Activated CD4-positive, alpha-beta memory T cell treated with anti-CD3 and anti-CD28 coated beads for 36 hours (primary cell): ENCODE data around the gene MAP1LC3B2. TPM values are rescaled to one million over a fixed set of nuclear protein-coding genes. Genes with fewer than 3 reads are reported as not detected.

ENCODE experiments used
- CTCF ChIA-PET: fragments of 350-600 bp; sonication (Branson Sonifier 250); formaldehyde crosslinking; loops from one replicate; lab custom pipeline; 2021; ENCODE audit warnings: antibody characterized with exemption, inconsistent platforms; lab: Charles Lee
- POLR2A ChIA-PET: fragments of 350-600 bp; sonication (Branson Sonifier 250); formaldehyde crosslinking; loops from one replicate; lab custom pipeline; 2021; ENCODE audit warnings: antibody characterized with exemption; lab: Charles Lee
- DNase-seq: peaks from one replicate; pipeline ENCODE4 v3.0.0-alpha.2; 2020
- H3K27ac Mint-ChIP-seq: one replicate; pipeline ENCODE4 v1.8.0; 2021; ENCODE audit warnings: mixed read lengths
- H3K27me3 Mint-ChIP-seq: one replicate; pipeline ENCODE4 v1.8.0; 2021; ENCODE audit warnings: mixed read lengths
- H3K36me3 Mint-ChIP-seq: one replicate; pipeline ENCODE4 v1.8.0; 2021; ENCODE audit warnings: mixed read lengths
- H3K4me1 Mint-ChIP-seq: one replicate; pipeline ENCODE4 v1.8.0; 2021; ENCODE audit warnings: low read depth, mixed read lengths
- H3K4me3 Mint-ChIP-seq: one replicate; pipeline ENCODE4 v1.8.0; 2021; ENCODE audit warnings: mild to moderate bottlenecking, mixed read lengths
- H3K9me3 Mint-ChIP-seq: one replicate; pipeline ENCODE4 v1.8.0; 2021; ENCODE audit warnings: mixed read lengths
- intact Hi-C: fragments of 100-400 bp; cut with micrococcal nuclease; formaldehyde crosslinking; loops from one replicate; pipeline ENCODE4 v1.15.1; 2023
- total RNA-seq, 2 experiments: library from RNA; stranded (reverse); gene quantifications; one replicate each; pipeline ENCODE4 v1.2.3, GENCODE V29; 2021

The MAP1LC3B2 gene
- total RNA-seq, 2 experiments from 2014 or later: 0.78 to 1.2 TPM

- ChIA-PET CTCF (interaction anchor here (1.0 to 1.8 kb wide), 2 partner anchors 21 to 134 kb away, joined by 3 to 4 read pairs; no protein-coding TSS in a partner anchor), POLR2A (interaction anchor here (2.0 kb wide), 1 partner anchor 21 kb away, joined by 10 read pairs; the partner anchor contains the start of gene MAP1LC3B2)
- intact Hi-C loops: loop anchor here (1.0 to 10.0 kb wide), 2 partner anchors 21 to 56 kb away; partner anchors contain the start of gene MAP1LC3B2
- Mint-ChIP-seq H3K27me3 (no peaks in the 10 kb centered on the region), H3K4me3 (no peak overlapping the region), H3K4me1 (peaks cover 23% of the 10 kb centered on the region), H3K36me3 (no peaks in the 10 kb centered on the region), H3K27ac (no peak overlapping the region), H3K9me3 (peaks cover 4% of the 10 kb centered on the region)
- no peak for DNase-seq
Observed at GRCh38 chr12:116538682-116539305, 20.4 kb upstream of the MAP1LC3B2 start.

- intact Hi-C loops: loop anchor here (10.0 kb wide), 1 partner anchor 55 kb away; no protein-coding TSS in a partner anchor
- Mint-ChIP-seq H3K27ac (no peak overlapping the region), H3K36me3 (no peaks in the 10 kb centered on the region), H3K9me3 (peaks cover 4% of the 10 kb centered on the region), H3K4me1 (peaks cover 22% of the 10 kb centered on the region), H3K27me3 (no peaks in the 10 kb centered on the region), H3K4me3 (no peak overlapping the region)
- ChIA-PET POLR2A (interaction anchor here (0.6 kb wide), 1 partner anchor 267 kb away, joined by 3 read pairs; no protein-coding TSS in a partner anchor), CTCF (interaction anchor here (0.6 to 1.8 kb wide), 3 partner anchors 20 to 412 kb away, joined by 3 to 4 read pairs (median 3); no protein-coding TSS in a partner anchor)
- no peak for DNase-seq
Observed at GRCh38 chr12:116539361-116539771, 19.8 kb upstream of the MAP1LC3B2 start.

GRCh38 chr12:116539905-116540482, 19.2 kb upstream of the MAP1LC3B2 start:
- H3K9me3 Mint-ChIP-seq: peaks cover 4% of the 10 kb centered on the region
- H3K4me1 Mint-ChIP-seq: peaks cover 19% of the 10 kb centered on the region
- POLR2A ChIA-PET: interaction anchor here (0.6 kb wide), 1 partner anchor 267 kb away, joined by 3 read pairs; no protein-coding TSS in a partner anchor
- no peaks in the 10 kb centered on the region for H3K36me3 Mint-ChIP-seq
- H3K27ac Mint-ChIP-seq: no peak overlapping the region
- no peak for DNase-seq
- no peak overlapping the region for H3K4me3 Mint-ChIP-seq
- CTCF ChIA-PET: interaction anchor here (0.6 to 1.0 kb wide), 2 partner anchors 20 to 412 kb away, joined by 3 read pairs; no protein-coding TSS in a partner anchor
- intact Hi-C loops: loop anchor here (10.0 kb wide), 1 partner anchor 55 kb away; no protein-coding TSS in a partner anchor
- no peaks in the 10 kb centered on the region for H3K27me3 Mint-ChIP-seq

GRCh38 chr12:116540622-116541152, 18.5 kb upstream of the MAP1LC3B2 start:
- no peak for DNase-seq
- ChIA-PET POLR2A (no interaction called here), CTCF (no interaction called here)
- Mint-ChIP-seq H3K27me3 (no peaks in the 10 kb centered on the region), H3K4me3 (no peak overlapping the region), H3K27ac (no peak overlapping the region), H3K4me1 (peaks cover 19% of the 10 kb centered on the region), H3K9me3 (peaks cover 4% of the 10 kb centered on the region), H3K36me3 (no peaks in the 10 kb centered on the region)
- intact Hi-C loops: no loop called here

GRCh38 chr12:116541547-116542344, 17.4 kb upstream of the MAP1LC3B2 start:
- Mint-ChIP-seq H3K4me3 (no peak overlapping the region), H3K4me1 (peaks cover 19% of the 10 kb centered on the region), H3K27ac (no peak overlapping the region), H3K27me3 (no peaks in the 10 kb centered on the region), H3K9me3 (peaks cover 4% of the 10 kb centered on the region), H3K36me3 (no peaks in the 10 kb centered on the region)
- ChIA-PET POLR2A (no interaction called here), CTCF (no interaction called here)
- no peak for DNase-seq
- intact Hi-C loops: no loop called here

GRCh38 chr12:116542345-116542956, 16.7 kb upstream of the MAP1LC3B2 start:
- Mint-ChIP-seq H3K9me3 (peaks cover 4% of the 10 kb centered on the region), H3K27ac (no peak overlapping the region), H3K27me3 (no peaks in the 10 kb centered on the region), H3K4me1 (peaks cover 13% of the 10 kb centered on the region), H3K36me3 (no peaks in the 10 kb centered on the region), H3K4me3 (no peak overlapping the region)
- ChIA-PET POLR2A (no interaction called here), CTCF (interaction anchor here (0.6 kb wide), 1 partner anchor 19 kb away, joined by 4 read pairs; no protein-coding TSS in a partner anchor)
- intact Hi-C loops: no loop called here
- DNase-seq: no peak

GRCh38 chr12:116544656-116545055, 14.5 kb upstream of the MAP1LC3B2 start:
- no peak for DNase-seq
- no peak overlapping the region for H3K27ac Mint-ChIP-seq
- CTCF ChIA-PET: no interaction called here
- H3K27me3 Mint-ChIP-seq: peaks cover 2% of the 10 kb centered on the region
- intact Hi-C loops: no loop called here
- no peaks in the 10 kb centered on the region for H3K4me1 Mint-ChIP-seq
- H3K9me3 Mint-ChIP-seq: peaks cover 4% of the 10 kb centered on the region
- no peaks in the 10 kb centered on the region for H3K36me3 Mint-ChIP-seq
- POLR2A ChIA-PET: no interaction called here
- H3K4me3 Mint-ChIP-seq: no peak overlapping the region

GRCh38 chr12:116545144-116545543, 14.0 kb upstream of the MAP1LC3B2 start:
- H3K27me3 Mint-ChIP-seq: peaks cover 2% of the 10 kb centered on the region
- no peak overlapping the region for H3K27ac Mint-ChIP-seq
- H3K4me3 Mint-ChIP-seq: no peak overlapping the region
- intact Hi-C loops: no loop called here
- H3K36me3 Mint-ChIP-seq: no peaks in the 10 kb centered on the region
- H3K9me3 Mint-ChIP-seq: peaks cover 4% of the 10 kb centered on the region
- CTCF ChIA-PET: no interaction called here
- H3K4me1 Mint-ChIP-seq: no peaks in the 10 kb centered on the region
- POLR2A ChIA-PET: no interaction called here
- no peak for DNase-seq

GRCh38 chr12:116545936-116546335, 13.2 kb upstream of the MAP1LC3B2 start:
- ChIA-PET CTCF (no interaction called here), POLR2A (no interaction called here)
- Mint-ChIP-seq H3K4me1 (no peaks in the 10 kb centered on the region), H3K9me3 (no peaks in the 10 kb centered on the region), H3K27ac (no peak overlapping the region), H3K36me3 (no peaks in the 10 kb centered on the region), H3K4me3 (no peak overlapping the region), H3K27me3 (peaks cover 2% of the 10 kb centered on the region)
- DNase-seq: no peak
- intact Hi-C loops: no loop called here

- POLR2A ChIA-PET: no interaction called here
- intact Hi-C loops: no loop called here
- Mint-ChIP-seq H3K27me3 (peaks cover 2% of the 10 kb centered on the region), H3K9me3 (no peaks in the 10 kb centered on the region), H3K4me1 (no peaks in the 10 kb centered on the region), H3K36me3 (no peaks in the 10 kb centered on the region), H3K4me3 (no peak overlapping the region), H3K27ac (no peak overlapping the region)
- CTCF ChIA-PET: no interaction called here
- DNase-seq: no peak
Observed at GRCh38 chr12:116547955-116548501, 11.2 kb upstream of the MAP1LC3B2 start.

GRCh38 chr12:116549993-116550392, 9.2 kb upstream of the MAP1LC3B2 start:
- intact Hi-C loops: no loop called here
- CTCF ChIA-PET: no interaction called here
- Mint-ChIP-seq H3K4me3 (no peak overlapping the region), H3K9me3 (no peaks in the 10 kb centered on the region), H3K27me3 (peaks cover 2% of the 10 kb centered on the region), H3K36me3 (no peaks in the 10 kb centered on the region), H3K4me1 (no peaks in the 10 kb centered on the region), H3K27ac (no peak overlapping the region)
- no peak for DNase-seq
- POLR2A ChIA-PET: no interaction called here
